ENCODE data around the gene WDR38. TPM values are rescaled to one million over a fixed set of nuclear protein-coding genes. Genes with fewer than 3 reads are reported as not detected.
A peak's percentile ranks its signal among the peaks of the same experiment; 100 is the strongest.

Gene WDR38
- total and polyA plus RNA-seq, 9 of the 15 experiments (the other 6 are each of a cell fraction or from before 2014, with no cell fraction given) = not detected

DNA sequence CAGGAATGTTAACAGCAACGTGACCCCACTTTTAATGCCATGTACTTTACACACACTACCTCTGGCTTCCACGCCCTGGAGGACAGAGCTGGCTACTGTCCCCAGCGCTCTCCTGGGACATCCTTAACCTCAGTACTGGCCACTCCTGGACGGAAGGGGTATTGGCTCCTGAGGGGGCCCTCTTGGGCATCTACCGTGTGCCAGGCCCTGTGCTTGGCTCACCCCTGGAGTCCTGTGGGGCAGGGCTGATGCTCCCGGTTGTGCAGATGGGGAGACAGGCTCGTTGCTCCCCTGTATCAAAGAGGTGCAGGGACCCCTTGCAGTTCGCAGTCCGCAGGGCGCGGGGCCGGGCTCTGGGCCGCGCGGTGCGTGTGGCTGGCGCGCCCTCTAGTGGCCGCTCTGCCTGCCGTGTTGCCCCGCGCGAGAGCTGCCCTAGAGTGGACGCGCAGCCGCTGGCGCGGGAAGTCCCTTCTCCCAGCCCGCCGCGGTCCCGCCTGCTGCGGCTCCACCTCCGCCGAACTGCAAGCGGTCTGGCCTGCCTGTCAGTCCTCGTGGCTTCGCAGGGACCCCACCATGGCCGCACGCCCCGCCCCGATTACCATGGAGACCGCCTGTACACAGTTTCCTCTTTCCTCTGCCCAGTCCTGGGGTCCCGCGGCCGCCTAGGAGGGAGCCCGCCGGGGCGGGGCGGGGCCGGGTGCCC lies at the start of gene WDR38 (continued):
- TF ChIP-seq, protein P1, sequence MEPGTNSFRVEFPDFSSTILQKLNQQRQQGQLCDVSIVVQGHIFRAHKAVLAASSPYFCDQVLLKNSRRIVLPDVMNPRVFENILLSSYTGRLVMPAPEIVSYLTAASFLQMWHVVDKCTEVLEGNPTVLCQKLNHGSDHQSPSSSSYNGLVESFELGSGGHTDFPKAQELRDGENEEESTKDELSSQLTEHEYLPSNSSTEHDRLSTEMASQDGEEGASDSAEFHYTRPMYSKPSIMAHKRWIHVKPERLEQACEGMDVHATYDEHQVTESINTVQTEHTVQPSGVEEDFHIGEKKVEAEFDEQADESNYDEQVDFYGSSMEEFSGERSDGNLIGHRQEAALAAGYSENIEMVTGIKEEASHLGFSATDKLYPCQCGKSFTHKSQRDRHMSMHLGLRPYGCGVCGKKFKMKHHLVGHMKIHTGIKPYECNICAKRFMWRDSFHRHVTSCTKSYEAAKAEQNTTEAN (CRISPR knock-in tag; IDR thresholded peaks at IDR 0.05) = peak; percentile 86; the same call in 1 of the 2 replicates
- TF ChIP-seq TAF15 (IDR thresholded peaks at IDR 0.05; ENCODE audit: low read depth, low read length) (no peak), KLF10 (CRISPR knock-in tag; IDR thresholded peaks at IDR 0.05) (no peak), CC2D1A (IDR thresholded peaks at IDR 0.05) (peak; percentile 62; the same call in 1 of the 2 replicates), TCF7L2 (IDR thresholded peaks at IDR 0.05; ENCODE audit: low read depth, low read length) (no peak), RFX1 (IDR thresholded peaks at IDR 0.05) (peak; percentile 86), NR4A1 (CRISPR knock-in tag; IDR thresholded peaks at IDR 0.05) (no peak), NR4A1 (tag; IDR thresholded peaks at IDR 0.05) (no peak), TRIM25 (IDR thresholded peaks at IDR 0.05; ENCODE audit: borderline replicate concordance) (no peak), LARP7 (IDR thresholded peaks at IDR 0.05) (no peak), ZNF584 (CRISPR knock-in tag; IDR thresholded peaks at IDR 0.05; ENCODE audit: low read depth) (no peak), ETV5 (CRISPR knock-in tag; IDR thresholded peaks at IDR 0.05; ENCODE audit: low read depth) (peak; percentile 21; the same call in 1 of the 2 replicates), CBX3 (IDR thresholded peaks at IDR 0.05; ENCODE audit: borderline replicate concordance in 1 of 2, low read length in 2 of 2) (no peak), PTRF (tag; IDR thresholded peaks at IDR 0.05) (no peak), SMAD4 (CRISPR knock-in tag; conservative IDR thresholded peaks at IDR 0.05) (peak; percentile 47), SMAD1 (IDR thresholded peaks at IDR 0.05; ENCODE audit: low read depth, low read length, partially characterized antibody) (no peak), CBFB (CRISPR knock-in tag; IDR thresholded peaks at IDR 0.05) (0 out of 2 replicates have a peak, but pooled peaks have one; percentile 58), NR2C2 (CRISPR knock-in tag; IDR thresholded peaks at IDR 0.05) (no peak), NR2C2 (tag; IDR thresholded peaks at IDR 0.05) (no peak), PRPF4 (IDR thresholded peaks at IDR 0.05; ENCODE audit: insufficient read depth, low read depth, low read length, poor library complexity, severe bottlenecking) (no peak)
- TF ChIP-seq, protein P2, sequence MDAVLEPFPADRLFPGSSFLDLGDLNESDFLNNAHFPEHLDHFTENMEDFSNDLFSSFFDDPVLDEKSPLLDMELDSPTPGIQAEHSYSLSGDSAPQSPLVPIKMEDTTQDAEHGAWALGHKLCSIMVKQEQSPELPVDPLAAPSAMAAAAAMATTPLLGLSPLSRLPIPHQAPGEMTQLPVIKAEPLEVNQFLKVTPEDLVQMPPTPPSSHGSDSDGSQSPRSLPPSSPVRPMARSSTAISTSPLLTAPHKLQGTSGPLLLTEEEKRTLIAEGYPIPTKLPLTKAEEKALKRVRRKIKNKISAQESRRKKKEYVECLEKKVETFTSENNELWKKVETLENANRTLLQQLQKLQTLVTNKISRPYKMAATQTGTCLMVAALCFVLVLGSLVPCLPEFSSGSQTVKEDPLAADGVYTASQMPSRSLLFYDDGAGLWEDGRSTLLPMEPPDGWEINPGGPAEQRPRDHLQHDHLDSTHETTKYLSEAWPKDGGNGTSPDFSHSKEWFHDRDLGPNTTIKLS (IDR thresholded peaks at IDR 0.05; ENCODE audit: borderline replicate concordance, low read depth) = peak; percentile 10; the same call in 1 of the 2 replicates
- TF ChIP-seq, protein P3, sequence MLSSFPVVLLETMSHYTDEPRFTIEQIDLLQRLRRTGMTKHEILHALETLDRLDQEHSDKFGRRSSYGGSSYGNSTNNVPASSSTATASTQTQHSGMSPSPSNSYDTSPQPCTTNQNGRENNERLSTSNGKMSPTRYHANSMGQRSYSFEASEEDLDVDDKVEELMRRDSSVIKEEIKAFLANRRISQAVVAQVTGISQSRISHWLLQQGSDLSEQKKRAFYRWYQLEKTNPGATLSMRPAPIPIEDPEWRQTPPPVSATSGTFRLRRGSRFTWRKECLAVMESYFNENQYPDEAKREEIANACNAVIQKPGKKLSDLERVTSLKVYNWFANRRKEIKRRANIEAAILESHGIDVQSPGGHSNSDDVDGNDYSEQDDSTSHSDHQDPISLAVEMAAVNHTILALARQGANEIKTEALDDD (IDR thresholded peaks at IDR 0.05) = no peak
- TF ChIP-seq, protein P4, sequence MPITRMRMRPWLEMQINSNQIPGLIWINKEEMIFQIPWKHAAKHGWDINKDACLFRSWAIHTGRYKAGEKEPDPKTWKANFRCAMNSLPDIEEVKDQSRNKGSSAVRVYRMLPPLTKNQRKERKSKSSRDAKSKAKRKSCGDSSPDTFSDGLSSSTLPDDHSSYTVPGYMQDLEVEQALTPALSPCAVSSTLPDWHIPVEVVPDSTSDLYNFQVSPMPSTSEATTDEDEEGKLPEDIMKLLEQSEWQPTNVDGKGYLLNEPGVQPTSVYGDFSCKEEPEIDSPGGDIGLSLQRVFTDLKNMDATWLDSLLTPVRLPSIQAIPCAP (CRISPR knock-in tag; IDR thresholded peaks at IDR 0.05; ENCODE audit: borderline replicate concordance) = no peak

All from K562 (cell line).